Body of pancreas (tissue), 4 donors: ENCODE data around the gene GPR176. TPM values are rescaled to one million over a fixed set of nuclear protein-coding genes. Genes with fewer than 3 reads are reported as not detected.

ENCODE experiments used
- ATAC-seq: fragments of 150-250 bp; one replicate; pipeline ENCODE4 v1.9.1; 2016
- DNase-seq, 4 donors: peaks; one replicate each; pipeline ENCODE4 v3.0.0-alpha.2; 2019
- H3K27ac ChIP-seq, 4 donors: fragments of 200-600 bp; sonication (generic); 1 replicate in 3 of 4; 2 replicates in 1 of 4; pipeline versions ENCODE4 v1.5.1 to v1.6.1; 2016 to 2019; ENCODE audit warnings: mild to moderate bottlenecking in 1 of 4, mixed read lengths in 1 of 4, moderate library complexity in 1 of 4
- H3K27me3 ChIP-seq, 2 donors: fragments of 200-600 bp; sonication (generic); one replicate each; pipeline ENCODE4 v1.6.0; 2016; ENCODE audit warnings: mild to moderate bottlenecking in 1 of 2
- H3K36me3 ChIP-seq, 2 donors: fragments of 200-600 bp; sonication (generic); replicated peaks in 1 of 2; 2 replicates each; pipeline ENCODE4 v1.5.1; 2016; ENCODE audit warnings: low read depth in 2 of 2; ENCODE audit not compliant: insufficient read depth in 1 of 2
- H3K4me1 ChIP-seq: fragments of 200-600 bp; sonication (generic); one replicate; pipeline ENCODE4 v1.6.0; 2016
- H3K4me3 ChIP-seq, 2 donors: fragments of 200-600 bp; sonication (generic); 1 replicate in 1 of 2; 2 replicates in 1 of 2; pipeline ENCODE4 v1.5.1; 2016 to 2019
- H3K9me3 ChIP-seq, 3 donors: fragments of 200-600 bp; sonication (generic); 1 replicate in 2 of 3; 2 replicates in 1 of 3; pipeline ENCODE4 v1.5.1; 2016
- CTCF ChIP-seq, 7 experiments: fragments of 450-650 bp in 4 of 7; fragments of 200-600 bp in 3 of 7; sonication (generic) in 3 of 7; IDR thresholded peaks; one replicate each; pipeline ENCODE4 v1.5.1; 2016 to 2019; ENCODE audit warnings: antibody characterized with exemption in 7 of 7
- POLR2A ChIP-seq, 3 donors: fragments of 450-650 bp; IDR thresholded peaks; one replicate each; pipeline ENCODE4 v1.6.1; 2016; ENCODE audit warnings: antibody characterized with exemption in 3 of 3, mild to moderate bottlenecking in 2 of 3
- WGBS, 2 donors: methylation state at CpG; one replicate each; pipeline ENCODE4 v1.1.5; 2017; 5-methylcytosine and 5-hydroxymethylcytosine counted together
- intact Hi-C: fragments of 100-400 bp; cut with DNase I; formaldehyde crosslinking; loops from one replicate; pipeline ENCODE4 v1.15.1; 2023
- total RNA-seq, 2 donors: library from RNA; depleted of rRNA; stranded (reverse); fragments of >200 nt; gene quantifications; one replicate each; pipeline ENCODE4 v1.1.0, GENCODE V29; 2016

Gene GPR176
- total RNA-seq, 2 donors from 2014 or later = 4.7 TPM; not detected in 1

- WGBS, 2 donors = 84 to 88% methylated on average over 1 of the region's 1 CpG
- no peak for DNase-seq
- TF ChIP-seq CTCF (IDR thresholded peaks at IDR 0.05) (no peak), POLR2A (IDR thresholded peaks at IDR 0.05) (no peak)
- intact Hi-C loops = no loop called here
- H3K36me3 ChIP-seq = no peaks in the 10 kb centered on the region
- no peaks in the 10 kb centered on the region for H3K4me1 ChIP-seq
- H3K9me3 ChIP-seq = no peaks in the 10 kb centered on the region
- H3K4me3 ChIP-seq = no peak overlapping the region
- H3K27ac ChIP-seq = no peak overlapping the region
- no peaks in the 10 kb centered on the region for H3K27me3 ChIP-seq
- ATAC-seq = no peak
Measured at GRCh38 chr15:39850436-39850835, 69.6 kb downstream of the GPR176 start.

- intact Hi-C loops = no loop called here
- H3K36me3 ChIP-seq = no peaks in the 10 kb centered on the region
- H3K27me3 ChIP-seq = no peaks in the 10 kb centered on the region
- H3K27ac ChIP-seq = no peak overlapping the region
- DNase-seq = no peak
- TF ChIP-seq POLR2A (IDR thresholded peaks at IDR 0.05) = no peak
- TF ChIP-seq CTCF (IDR thresholded peaks at IDR 0.05) = no peak
- WGBS, 2 donors = 84 to 85% methylated on average over 2 of the region's 2 CpGs
- H3K9me3 ChIP-seq = no peaks in the 10 kb centered on the region
- H3K4me3 ChIP-seq = no peak overlapping the region
- no peak for ATAC-seq
- no peaks in the 10 kb centered on the region for H3K4me1 ChIP-seq
Measured at GRCh38 chr15:39846108-39846507, 74.0 kb downstream of the GPR176 start.

GRCh38 chr15:39845582-39845981, 74.5 kb downstream of the GPR176 start:
- 89 to 91% methylated on average over 5 of the region's 5 CpGs for WGBS, 2 donors
- Histone ChIP-seq H3K27me3 (no peaks in the 10 kb centered on the region), H3K9me3 (no peaks in the 10 kb centered on the region), H3K27ac (no peak overlapping the region), H3K4me3 (no peak overlapping the region), H3K36me3 (no peaks in the 10 kb centered on the region), H3K4me1 (no peaks in the 10 kb centered on the region)
- no peak for TF ChIP-seq POLR2A (IDR thresholded peaks at IDR 0.05)
- no peak for TF ChIP-seq CTCF (IDR thresholded peaks at IDR 0.05)
- no peak for ATAC-seq
- DNase-seq = no peak
- intact Hi-C loops = no loop called here

GRCh38 chr15:39843565-39843964, 76.5 kb downstream of the GPR176 start:
- no peak for ATAC-seq
- H3K4me3 ChIP-seq = no peak overlapping the region

More at GRCh38 chr15:39843565-39843964, 76.5 kb downstream of the GPR176 start:
- intact Hi-C loops = no loop called here
- Histone ChIP-seq H3K27ac (no peak overlapping the region), H3K27me3 (no peaks in the 10 kb centered on the region), H3K4me1 (no peaks in the 10 kb centered on the region), H3K36me3 (no peaks in the 10 kb centered on the region), H3K9me3 (no peaks in the 10 kb centered on the region)
- TF ChIP-seq CTCF (IDR thresholded peaks at IDR 0.05) = no peak
- 91 to 92% methylated on average over 2 of the region's 2 CpGs for WGBS, 2 donors
- DNase-seq = no peak
